ENCODE results near the gene LRCH4.
"Not testable (repeated sequence)": the region's sequence is repeated elsewhere in the genome, so short reads cannot be mapped to it uniquely, and the experiment has no call there.

Gene LRCH4

GRCh38 chr7:100567031-100567730 is 18.7 kb downstream of the LRCH4 start:
- DNase-seq, result no peak

DNA sequence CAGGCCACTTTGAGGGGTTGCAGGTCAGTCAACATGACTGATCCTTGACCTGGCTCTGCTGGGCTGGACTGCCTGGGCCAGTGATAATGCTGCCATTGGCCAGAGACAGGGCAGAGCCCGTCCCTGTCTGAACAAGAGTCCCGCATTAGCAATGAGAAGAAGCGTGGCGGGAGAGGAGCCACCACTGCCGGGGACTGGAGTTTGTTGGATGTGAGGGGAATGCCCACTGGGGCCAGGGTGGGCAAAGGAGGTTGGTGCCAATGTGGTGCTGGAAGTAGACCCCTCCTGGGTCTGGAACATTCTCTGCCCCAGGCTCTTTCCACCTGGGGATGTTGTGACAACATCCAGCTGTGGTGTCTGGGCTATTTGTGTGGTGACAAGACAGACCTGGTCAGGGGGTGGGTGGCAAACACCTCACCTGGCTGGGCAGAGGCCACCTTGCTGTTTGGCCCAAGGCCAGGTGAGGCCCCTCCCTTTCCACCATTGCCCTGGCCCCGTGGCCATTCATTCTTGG is 19.9 kb downstream of the LRCH4 start:
- DNase-seq, result no peak

- DNase-seq, result no peak
Measured at GRCh38 chr7:100565133-100565571, 20.8 kb downstream of the LRCH4 start.

- DNase-seq, result not testable (repeated sequence)
Measured at GRCh38 chr7:100564405-100564804, 21.5 kb downstream of the LRCH4 start.

DNA sequence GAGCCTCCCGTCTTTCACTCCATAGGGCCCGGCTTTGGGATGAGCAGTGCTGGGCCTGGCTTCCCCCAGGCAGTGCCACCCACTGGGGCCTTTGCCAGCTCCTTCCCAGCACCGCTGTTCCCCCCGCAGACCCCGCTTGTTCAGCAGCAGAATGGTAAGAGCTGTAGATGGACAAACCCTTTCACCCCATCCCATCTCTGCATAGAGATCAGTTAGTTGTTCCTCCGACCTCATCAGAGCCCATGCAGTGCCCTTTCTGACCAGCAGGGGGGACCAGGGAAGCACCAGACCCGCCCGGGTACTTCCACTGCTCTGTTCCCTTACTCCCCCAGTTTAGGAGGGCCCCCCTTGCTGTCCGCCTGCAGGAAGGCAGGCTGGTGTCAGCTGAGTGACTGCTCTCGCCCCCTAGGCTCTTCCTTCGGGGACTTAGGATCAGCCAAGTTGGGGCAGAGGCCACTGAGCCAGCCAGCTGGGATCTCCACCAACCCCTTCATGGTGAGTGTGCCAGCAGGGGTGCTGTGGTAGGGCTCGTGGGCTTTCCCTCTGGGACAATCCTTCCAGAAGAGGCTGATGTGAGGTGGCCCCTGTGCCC is 22.0 kb downstream of the LRCH4 start:
- peak; percentile 18 to 20 for DNase-seq

DNA sequence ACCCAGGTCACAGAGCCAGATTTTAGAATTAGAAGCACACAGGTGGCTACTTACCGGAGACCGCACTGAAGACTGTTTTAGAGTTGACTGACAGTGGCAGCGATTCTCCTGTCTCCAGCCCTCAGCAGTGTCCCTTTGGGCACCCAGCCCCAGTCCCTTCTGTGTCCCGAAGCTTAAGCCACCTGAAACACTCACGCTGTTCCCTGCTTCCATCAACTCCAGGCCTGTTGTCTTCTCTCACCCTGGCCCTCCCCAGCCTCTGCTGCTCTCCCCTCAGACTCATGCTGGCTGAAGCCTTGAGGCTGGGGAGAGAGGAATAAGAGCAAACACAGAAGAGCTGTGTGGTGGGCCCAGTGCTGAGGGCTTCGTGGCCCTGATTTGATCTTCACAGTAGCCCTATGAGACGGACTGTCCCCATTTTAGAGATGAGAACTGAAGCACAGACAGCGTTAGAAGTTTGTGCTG is 22.8 kb downstream of the LRCH4 start:
- DNase-seq, result no peak

- DNase-seq, result no peak
Measured at GRCh38 chr7:100562195-100563099, 23.5 kb downstream of the LRCH4 start.

DNA sequence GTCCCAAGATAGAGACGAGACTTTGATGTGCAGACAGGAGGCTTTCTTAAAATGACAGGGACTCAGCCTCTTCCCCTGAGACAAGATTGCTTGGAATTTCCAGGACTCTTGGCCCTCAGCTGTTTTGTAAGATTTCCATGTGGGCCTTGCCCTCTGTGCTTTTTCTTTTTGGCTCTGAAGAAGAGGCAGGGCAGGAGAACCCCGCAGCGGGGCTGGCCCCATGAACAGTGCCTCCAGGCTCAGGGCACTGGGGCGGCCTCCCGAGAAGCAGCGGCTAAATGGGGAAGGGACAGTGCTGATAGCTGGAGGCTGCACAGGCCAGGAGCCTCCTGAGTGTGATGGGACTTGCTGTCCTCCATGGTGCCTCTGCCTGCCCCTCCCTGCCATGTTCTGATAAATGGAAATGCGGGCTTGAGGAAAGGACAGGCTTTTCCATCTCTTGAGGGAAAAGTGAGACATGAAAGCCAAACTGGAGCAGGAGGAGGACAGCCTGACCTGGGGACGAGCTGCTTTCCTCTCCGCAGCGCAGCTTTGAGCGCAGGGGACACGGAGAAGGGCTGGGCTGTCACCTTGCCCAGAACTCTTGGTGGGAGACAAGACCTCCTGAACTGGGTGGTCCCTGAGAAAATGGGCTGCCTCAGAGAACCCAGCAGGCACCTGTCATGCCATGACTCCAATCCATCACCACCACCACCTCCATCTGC is 24.3 kb downstream of the LRCH4 start:
- no peak for DNase-seq

DNA sequence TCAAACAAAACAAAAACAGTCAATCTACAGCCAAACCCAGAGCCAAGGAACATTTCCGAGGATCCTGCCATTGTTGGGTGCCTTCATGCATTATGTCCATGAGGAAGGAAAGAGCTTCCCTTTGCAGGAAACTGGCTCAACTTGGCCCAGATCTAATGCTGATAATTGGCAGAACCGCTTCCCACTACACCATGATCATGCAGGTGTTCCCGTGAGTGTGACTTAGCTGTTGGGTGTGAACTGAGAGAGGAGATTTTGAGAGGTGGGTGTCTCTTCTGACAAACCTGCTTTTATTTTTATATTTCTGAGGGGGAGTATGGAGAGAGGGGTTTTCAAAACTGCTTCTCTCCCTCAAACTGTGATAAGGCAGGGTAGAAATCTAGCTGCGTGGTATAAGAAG is 26.8 kb downstream of the LRCH4 start:
- no peak for DNase-seq

- no peak for DNase-seq
Measured at GRCh38 chr7:100556541-100556940, 29.4 kb downstream of the LRCH4 start.

- DNase-seq, result no peak
Measured at GRCh38 chr7:100555701-100556100, 30.2 kb downstream of the LRCH4 start.

DNA sequence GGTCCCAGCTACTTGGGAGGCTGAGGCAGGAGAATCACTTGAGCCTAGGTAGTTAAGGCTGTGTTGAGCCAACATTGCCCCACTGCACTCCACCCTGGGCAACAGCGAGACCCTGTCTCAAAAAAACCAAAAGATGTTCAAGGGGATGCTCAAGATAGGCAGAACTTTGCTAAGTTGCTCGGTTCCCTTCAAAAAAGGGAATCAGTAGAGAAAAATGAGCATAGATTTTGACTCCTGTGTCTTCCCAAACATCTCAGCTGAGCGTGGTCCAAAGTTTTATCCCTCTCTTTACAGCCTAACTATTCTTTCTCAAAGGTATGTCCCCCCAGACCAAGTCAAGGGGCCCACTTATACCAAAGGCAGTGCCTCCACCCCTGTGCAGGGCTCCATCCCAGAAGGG is 32.9 kb downstream of the LRCH4 start:
- no peak for DNase-seq

DNA sequence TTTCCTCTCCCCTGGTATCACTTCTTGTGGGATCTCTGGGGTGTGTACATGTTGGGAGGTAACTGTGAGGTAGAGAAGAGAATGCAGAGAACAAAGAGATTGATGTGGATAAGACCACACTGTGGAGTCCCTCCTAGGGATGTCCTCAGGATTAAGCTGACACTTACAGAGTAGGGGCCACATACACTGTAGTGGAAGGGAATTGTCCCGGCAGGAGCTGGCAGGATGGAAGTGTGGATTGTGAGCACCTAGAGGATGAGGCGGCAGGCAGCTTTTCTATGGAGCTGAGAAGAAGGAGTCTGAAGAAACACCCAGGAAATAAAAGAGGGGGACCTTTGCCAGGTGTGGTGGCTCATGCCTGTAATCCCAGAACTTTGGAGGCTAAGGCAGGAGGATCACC is 33.4 kb downstream of the LRCH4 start:
- no peak for DNase-seq

DNA sequence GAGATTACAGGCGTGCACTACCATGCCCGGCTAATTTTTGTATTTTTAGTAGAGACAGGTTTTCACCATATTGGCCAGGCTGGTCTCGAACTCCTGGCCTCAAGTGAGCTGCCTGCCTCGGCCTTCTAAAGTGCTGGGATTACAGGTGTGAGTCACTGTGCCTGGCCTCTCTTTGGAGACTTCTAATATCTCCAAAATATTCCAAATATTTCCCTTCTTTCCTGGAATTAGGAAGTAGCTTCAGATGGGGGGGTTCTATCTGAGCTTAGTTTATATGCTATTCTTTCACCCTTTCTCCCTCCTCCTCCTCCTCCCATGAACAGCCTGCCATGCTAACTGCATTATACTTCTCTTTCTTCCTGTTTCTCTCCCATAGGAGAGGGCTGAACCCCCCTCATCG is 37.5 kb downstream of the LRCH4 start:
- DNase-seq, result not testable (repeated sequence)

GRCh38 chr7:100547872-100548271 is 38.1 kb downstream of the LRCH4 start:
- no peak for DNase-seq

- no peak for DNase-seq
Measured at GRCh38 chr7:100546926-100547800, 38.8 kb downstream of the LRCH4 start.

- DNase-seq, result no peak
Measured at GRCh38 chr7:100546129-100546925, 39.6 kb downstream of the LRCH4 start.

DNA sequence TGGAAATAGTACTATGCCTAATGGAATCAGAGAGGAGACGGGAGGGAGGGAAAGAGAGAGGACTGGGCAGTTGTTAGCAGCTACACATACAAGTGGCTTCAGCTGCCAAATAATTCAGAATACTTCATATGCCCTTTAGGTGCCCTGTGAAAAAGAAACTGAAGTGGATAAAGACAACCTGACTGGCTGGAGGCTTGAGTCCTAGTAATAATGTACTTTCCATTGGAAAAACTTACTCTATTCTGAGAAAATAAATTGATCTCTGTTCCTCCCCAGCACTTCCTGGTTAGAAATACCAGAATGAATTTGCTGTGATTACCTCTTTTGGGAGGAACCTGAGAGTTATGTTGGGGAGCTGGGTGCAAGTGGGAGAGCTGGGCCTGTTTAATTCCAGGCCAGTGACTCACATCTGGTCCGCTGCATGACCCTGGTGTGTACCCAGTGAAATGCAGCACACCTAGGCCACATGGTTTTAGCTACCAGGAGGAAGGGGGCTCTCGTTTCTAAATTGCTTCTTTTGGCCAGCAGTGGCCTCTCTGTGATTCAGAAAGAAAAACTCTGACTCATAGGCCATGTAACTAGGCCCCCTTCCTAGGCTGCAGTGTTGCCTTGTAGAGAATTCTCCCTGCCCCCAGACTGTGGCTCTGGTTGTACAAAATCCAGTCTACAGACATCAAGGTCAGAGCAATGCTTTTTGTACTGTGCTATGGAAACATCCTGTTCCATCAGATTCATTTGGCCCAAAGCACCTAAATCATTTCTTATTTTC is 40.4 kb downstream of the LRCH4 start:
- no peak for DNase-seq

- DNase-seq, result no peak
Measured at GRCh38 chr7:100544967-100545359, 41.0 kb downstream of the LRCH4 start.

DNA sequence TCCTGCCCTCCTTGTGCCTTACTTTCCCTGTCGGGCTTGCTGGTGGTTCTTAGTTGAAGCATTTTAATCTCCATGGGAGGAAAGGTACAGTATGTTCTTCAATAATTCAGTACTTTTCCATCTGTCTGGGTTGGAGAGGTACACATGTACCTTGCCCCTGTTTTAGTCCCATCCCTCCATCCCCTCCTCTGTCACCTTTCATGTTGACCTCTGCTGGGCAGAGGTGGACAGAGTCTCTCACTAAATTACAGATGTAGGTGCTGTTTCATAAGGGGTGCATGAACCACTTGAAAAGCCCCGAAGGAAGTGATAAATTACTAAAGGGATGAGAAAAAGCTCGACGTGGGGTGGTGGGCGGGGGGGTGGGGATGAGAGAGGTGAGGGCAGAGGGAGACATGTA is 41.5 kb downstream of the LRCH4 start:
- DNase-seq, result no peak
